ENCODE data around the gene CENPA.
"Not testable (repeated sequence)": the region's sequence is repeated elsewhere in the genome, so short reads cannot be mapped to it uniquely, and the experiment has no call there.

Gene CENPA

GRCh38 chr2:26785431-26786206 is at the start of gene CENPA:
Gene CENPA, plus strand, starts transcription at chr2:26786056. Its CDS starts 141 bp downstream, at chr2:26786197.
- DNase-seq = peak; percentile 96

GRCh38 chr2:26737221-26737620 is 48.6 kb upstream of the CENPA start:
- no peak for DNase-seq

- DNase-seq = peak; percentile 45
These were observed 47.4 kb upstream of the CENPA start for GRCh38 chr2:26738481-26738880.

DNA sequence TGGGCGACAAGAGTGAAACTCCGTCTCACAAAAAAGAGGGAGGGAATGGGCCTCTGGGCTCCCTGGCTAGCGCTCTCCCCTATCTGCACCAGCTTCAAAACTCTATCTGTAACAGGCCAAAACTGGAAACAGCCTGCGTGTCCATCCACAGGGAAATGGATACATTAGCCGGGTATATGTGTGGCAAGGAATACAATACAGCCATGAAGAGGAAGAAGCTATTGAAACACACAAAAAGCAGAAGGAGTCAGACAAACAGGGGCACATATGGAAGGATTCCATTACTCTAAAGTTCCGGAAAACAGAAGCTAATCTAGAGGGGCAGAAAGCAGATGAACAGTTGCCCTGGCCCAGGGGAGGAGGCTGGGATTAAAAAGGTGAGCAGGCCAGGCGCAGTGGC is 46.3 kb upstream of the CENPA start:
- no peak for DNase-seq

- peak; percentile 47 for DNase-seq
These were observed 45.5 kb upstream of the CENPA start for GRCh38 chr2:26740346-26740745.

GRCh38 chr2:26740890-26741302 is 45.0 kb upstream of the CENPA start:
- no peak for DNase-seq

GRCh38 chr2:26742048-26742770 is 43.6 kb upstream of the CENPA start:
- no peak for DNase-seq

GRCh38 chr2:26743852-26744251 is 42.0 kb upstream of the CENPA start:
- DNase-seq = no peak

GRCh38 chr2:26744953-26745352 is 40.9 kb upstream of the CENPA start:
- DNase-seq = no peak

DNA sequence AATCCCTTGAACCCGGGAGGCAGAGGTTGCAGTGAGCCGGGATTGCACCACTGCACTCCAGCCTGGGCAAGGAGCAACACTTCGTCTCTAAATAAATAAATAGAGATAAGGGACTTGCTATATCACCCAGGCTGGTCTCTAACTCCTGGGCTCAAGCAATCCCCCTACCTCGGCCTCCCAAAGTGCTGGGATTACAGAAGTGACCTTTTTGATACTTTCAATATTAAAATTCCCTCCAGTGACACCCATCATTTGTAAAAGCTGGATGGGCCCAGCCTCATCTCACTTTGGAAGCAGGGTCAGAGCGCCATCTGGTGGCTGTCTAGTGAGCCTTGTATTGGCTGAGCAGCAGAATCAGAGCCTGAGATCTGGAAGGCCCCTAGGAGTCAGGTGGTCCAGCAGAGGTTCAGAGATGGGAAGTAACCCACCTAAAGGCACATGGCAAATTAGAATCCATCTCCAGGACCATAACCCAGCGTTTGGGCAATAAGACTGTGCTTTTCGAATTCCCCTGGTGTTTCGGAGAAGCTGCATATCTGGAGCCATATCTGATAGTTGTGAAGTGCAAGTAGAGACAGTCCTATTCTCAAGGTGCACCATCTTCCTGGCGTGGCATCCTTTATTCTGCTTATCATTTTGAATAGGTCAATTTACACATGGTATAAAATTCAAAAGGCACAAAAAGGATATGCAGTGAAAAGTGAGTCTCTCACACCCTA is 40.1 kb upstream of the CENPA start:
- DNase-seq = peak; percentile 85

GRCh38 chr2:26746934-26747333 is 38.9 kb upstream of the CENPA start:
- DNase-seq = no peak

GRCh38 chr2:26749787-26750420 is 36.0 kb upstream of the CENPA start:
- not testable (repeated sequence) for DNase-seq

- DNase-seq = not testable (repeated sequence)
These were observed 35.4 kb upstream of the CENPA start for GRCh38 chr2:26750467-26750866.

- peak; percentile 47 for DNase-seq
These were observed 33.2 kb upstream of the CENPA start for GRCh38 chr2:26752656-26753055.

- no peak for DNase-seq
These were observed 31.3 kb upstream of the CENPA start for GRCh38 chr2:26754539-26754938.

GRCh38 chr2:26754972-26755670 is 30.7 kb upstream of the CENPA start:
- DNase-seq = no peak

DNA sequence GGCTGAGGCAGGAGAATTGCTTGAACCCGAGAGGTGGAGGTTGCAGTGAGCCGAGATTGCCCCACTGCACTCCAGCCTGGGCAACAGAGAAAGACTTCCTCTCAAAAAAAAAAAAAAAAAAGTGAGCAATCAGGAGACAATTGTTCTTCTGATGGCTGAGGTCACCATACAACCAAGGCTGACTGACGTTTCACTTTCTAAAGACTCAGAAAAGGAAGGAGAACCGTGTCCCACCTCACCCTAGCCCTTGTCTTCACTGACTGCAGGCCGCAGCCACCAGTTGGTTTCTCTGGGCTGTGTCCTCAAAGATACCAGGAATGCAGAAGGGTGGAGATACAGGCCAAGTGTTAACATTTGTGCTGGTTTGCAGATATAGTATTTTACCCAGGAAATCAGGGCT is 29.5 kb upstream of the CENPA start:
- no peak for DNase-seq

DNA sequence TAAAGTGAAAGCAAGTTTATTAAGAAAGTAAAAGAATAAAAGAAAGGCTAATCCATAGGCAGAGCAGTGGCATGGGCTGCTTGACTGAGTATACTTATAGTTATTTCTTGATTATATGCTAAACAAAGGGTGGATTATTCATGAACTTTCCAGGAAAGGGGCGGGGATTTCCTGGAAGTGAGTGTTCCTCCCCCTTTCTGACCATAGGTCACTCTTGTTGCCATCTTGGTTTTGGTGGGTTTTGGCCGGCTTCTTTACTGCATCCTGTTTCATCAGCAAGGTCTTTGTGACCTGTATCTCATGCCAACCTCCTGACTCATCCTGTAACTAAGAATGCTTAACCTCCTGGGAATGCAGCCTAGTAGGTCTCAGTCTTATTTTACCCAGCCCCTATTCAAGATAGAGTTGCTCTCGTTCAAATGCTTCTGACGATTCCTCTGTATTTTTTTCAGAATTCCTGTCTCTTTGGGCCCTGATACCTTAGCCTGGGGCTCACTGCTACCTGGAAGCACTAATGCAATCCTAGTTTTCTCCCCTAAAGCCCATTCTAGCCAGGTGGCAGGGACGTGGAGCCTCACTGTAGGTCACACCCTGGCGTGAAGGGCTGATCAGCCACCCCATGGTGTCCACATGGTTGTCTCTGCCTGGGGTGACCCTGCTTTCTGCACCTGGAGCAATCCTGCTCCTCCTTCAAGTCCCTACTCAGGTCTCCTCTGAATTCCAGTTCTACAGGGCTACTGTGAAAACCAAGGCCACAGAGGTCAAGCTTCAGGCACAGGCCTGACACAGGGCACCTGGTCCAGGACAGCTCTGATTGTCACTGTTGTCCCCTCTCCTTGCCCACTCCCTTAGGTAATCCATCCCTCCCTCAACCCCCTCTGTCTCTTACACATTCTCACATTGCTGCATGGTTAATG is 27.7 kb upstream of the CENPA start:
- no peak for DNase-seq

GRCh38 chr2:26758790-26759321 is 27.0 kb upstream of the CENPA start:
- no peak for DNase-seq

DNA sequence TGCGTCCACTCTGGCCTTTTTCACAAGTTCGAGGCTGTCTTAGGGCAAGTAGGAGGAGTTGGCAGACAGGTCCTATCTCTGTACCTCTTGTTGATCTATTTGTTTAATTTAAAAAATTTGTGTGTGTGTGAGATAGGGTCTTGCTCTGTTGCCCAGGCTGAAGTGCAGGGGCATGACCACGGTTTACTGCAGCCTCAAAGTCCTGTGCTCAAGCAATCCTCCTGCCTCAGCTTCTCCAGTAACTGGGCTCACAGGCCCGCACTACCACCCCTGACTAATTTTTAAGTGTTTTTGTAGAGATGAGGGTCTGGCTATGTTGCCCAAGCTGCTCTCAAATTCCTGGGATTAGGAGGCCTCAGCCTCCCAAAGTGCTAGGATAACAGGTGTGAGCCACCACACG is 26.0 kb upstream of the CENPA start:
- DNase-seq = no peak

- DNase-seq = not testable (repeated sequence)
These were observed 24.9 kb upstream of the CENPA start for GRCh38 chr2:26760991-26761390.
